H1 (cell line): Measurements from ENCODE around the gene RHOBTB1.

Experiments used
- CBX5 ChIP-seq: fragments of 300-800, 300-1000 bp; sonication (generic); IDR thresholded peaks from 2 replicates; pipeline ENCODE4 v1.7.1; 2016; ENCODE audit warnings: antibody characterized with exemption, low read length, low read depth
- CTCF ChIP-seq, 3 experiments: IDR thresholded peaks; 1 replicate in 2 of 3; 2 replicates in 1 of 3; pipeline versions ENCODE4 v1.5.1 to v1.6.1; 2011; ENCODE audit warnings: low read length in 3 of 3, mild to moderate bottlenecking in 3 of 3, inconsistent platforms in 2 of 3, low read depth in 1 of 3, moderate library complexity in 1 of 3; ENCODE audit not compliant: insufficient read depth in 1 of 3; ENCODE audit errors: control extremely low read depth in 1 of 3
- EZH2 ChIP-seq: fragments of 200-600 bp; sonication (generic); IDR thresholded peaks from 2 replicates; pipeline ENCODE4 v1.7.1; 2012; ENCODE audit warnings: low read depth, mild to moderate bottlenecking, moderate library complexity, low read length, inconsistent platforms; ENCODE audit not compliant: severe bottlenecking
- HDAC2 ChIP-seq, 2 experiments: fragments of 300-600 bp in 1 of 2; sonication (generic) in 1 of 2; IDR thresholded peaks; 2 replicates each; pipeline ENCODE4 v1.6.1; 2011 to 2012; ENCODE audit warnings: low read depth in 2 of 2, low read length in 2 of 2, mild to moderate bottlenecking in 2 of 2, moderate library complexity in 2 of 2, borderline replicate concordance in 1 of 2, inconsistent platforms in 1 of 2
- POLR2A ChIP-seq, 2 experiments: IDR thresholded peaks; 1 replicate in 1 of 2; 2 replicates in 1 of 2; pipeline ENCODE4 v1.6.1; 2011; ENCODE audit warnings: low read depth in 2 of 2, low read length in 2 of 2, mild to moderate bottlenecking in 2 of 2; ENCODE audit errors: control extremely low read depth in 1 of 2
- ZNF274 ChIP-seq: IDR thresholded peaks from 2 replicates; pipeline ENCODE4 v1.7.0; 2012; ENCODE audit warnings: low read length, borderline replicate concordance; ENCODE audit errors: extremely low read depth

DNA sequence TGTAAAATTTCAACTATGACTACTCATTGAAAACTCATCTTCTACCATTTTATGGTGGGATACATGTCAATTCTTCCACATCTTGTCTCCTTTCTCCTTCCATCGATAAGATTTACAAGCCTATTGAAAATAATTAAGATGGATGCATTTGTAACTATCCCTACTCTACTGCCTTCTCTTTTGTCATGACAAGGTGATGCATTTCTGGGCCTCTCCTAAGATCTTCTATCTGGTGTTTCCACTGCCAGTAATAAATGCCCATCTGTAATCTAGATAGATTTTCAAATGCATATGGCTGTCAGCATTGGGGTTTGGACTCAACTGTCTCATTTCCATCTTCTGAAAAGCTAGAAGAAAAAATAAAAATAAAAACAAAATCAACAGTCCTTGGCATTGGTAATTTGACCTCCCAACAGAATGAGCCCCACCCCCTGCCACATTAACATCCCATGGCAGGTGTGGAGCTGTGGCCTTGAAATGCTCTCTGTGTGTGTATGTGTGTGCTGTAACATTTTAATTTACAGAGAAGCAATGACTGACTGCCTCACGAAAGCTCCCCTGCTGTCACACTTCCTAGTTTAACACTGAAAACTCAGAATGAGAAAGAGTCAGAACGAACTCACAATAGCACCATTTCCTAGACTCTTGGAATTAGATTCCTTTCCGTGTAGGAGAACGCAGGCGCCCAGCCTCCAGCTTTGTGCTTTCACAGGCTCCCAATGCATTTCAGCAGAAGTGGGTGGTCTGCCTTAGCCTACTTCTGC lies 74.2 kb downstream of the RHOBTB1 start:
- TF ChIP-seq CTCF (IDR thresholded peaks at IDR 0.05; ENCODE audit: control extremely low read depth in 1 of 3, insufficient read depth in 1 of 3, low read depth in 1 of 3, low read length in 3 of 3) (no peak), ZNF274 (no peak), HDAC2 (IDR thresholded peaks at IDR 0.05; ENCODE audit: borderline replicate concordance in 1 of 2, low read depth in 2 of 2, low read length in 2 of 2) (no peak), CBX5 (no peak), POLR2A (IDR thresholded peaks at IDR 0.05; ENCODE audit: control extremely low read depth in 1 of 2, low read depth in 2 of 2, low read length in 2 of 2) (no peak), EZH2 (no peak)
